IPS-15b (cell line): Measurements from ENCODE around the gene KRT17.

Experiments
- H3K27me3 ChIP-seq: one replicate; pipeline ENCODE4 v1.6.1; 2013; ENCODE audit warnings: low read length; ENCODE audit not compliant: control insufficient read depth, insufficient read depth
- H3K36me3 ChIP-seq: one replicate; pipeline ENCODE4 v1.6.1; 2013; ENCODE audit warnings: low read length; ENCODE audit not compliant: control insufficient read depth, insufficient read depth
- H3K4me1 ChIP-seq: one replicate; pipeline ENCODE4 v1.6.1; 2013; ENCODE audit warnings: mild to moderate bottlenecking, low read length; ENCODE audit not compliant: control insufficient read depth, insufficient read depth
- H3K4me3 ChIP-seq: one replicate; pipeline ENCODE4 v1.5.1; 2013; ENCODE audit warnings: low read depth, low read length
- H3K9ac ChIP-seq: one replicate; pipeline ENCODE4 v1.6.1; 2013; ENCODE audit warnings: low read depth, mild to moderate bottlenecking, low read length
- H3K9me3 ChIP-seq: one replicate; pipeline ENCODE4 v1.6.1; 2013; ENCODE audit warnings: mild to moderate bottlenecking, low read length; ENCODE audit not compliant: control insufficient read depth, insufficient read depth

The KRT17 gene

GRCh38 chr17:41624208-41625101 is at the start of gene KRT17:
TSS of gene KRT17 (minus strand) at chr17:41624575. CDS start at chr17:41624509, 66 bp downstream.
- Histone ChIP-seq H3K27me3 (no peaks in the 10 kb centered on the region), H3K4me3 (no peak within 1 kb of the TSS), H3K4me1 (no peaks in the 10 kb centered on the region), H3K36me3 (no peaks in the 10 kb centered on the region), H3K9me3 (no peaks in the 10 kb centered on the region), H3K9ac (no peak within 1 kb of the TSS)

GRCh38 chr17:41672153-41672552 is 47.8 kb upstream of the KRT17 start:
- no peaks in the 10 kb centered on the region for H3K27me3 ChIP-seq
- H3K9ac ChIP-seq: no peak overlapping the region
- H3K4me3 ChIP-seq: no peak overlapping the region
- H3K9me3 ChIP-seq: no peaks in the 10 kb centered on the region
- H3K4me1 ChIP-seq: peaks cover 13% of the 10 kb centered on the region
- H3K36me3 ChIP-seq: no peaks in the 10 kb centered on the region

- Histone ChIP-seq H3K27me3 (peaks cover 8% of the 10 kb centered on the region), H3K36me3 (no peaks in the 10 kb centered on the region), H3K4me1 (peaks cover 7% of the 10 kb centered on the region), H3K9me3 (no peaks in the 10 kb centered on the region), H3K9ac (no peak overlapping the region), H3K4me3 (peak overlapping the region; percentile 67)
These were observed 43.1 kb upstream of the KRT17 start for GRCh38 chr17:41667280-41668041.

GRCh38 chr17:41666708-41667279 is 42.4 kb upstream of the KRT17 start:
- Histone ChIP-seq H3K9me3 (no peaks in the 10 kb centered on the region), H3K9ac (no peak overlapping the region), H3K27me3 (peaks cover 8% of the 10 kb centered on the region), H3K36me3 (no peaks in the 10 kb centered on the region), H3K4me1 (peaks cover 7% of the 10 kb centered on the region), H3K4me3 (peak overlapping the region; percentile 67)

GRCh38 chr17:41666237-41666641 is 41.9 kb upstream of the KRT17 start:
- Histone ChIP-seq H3K4me3 (peak overlapping the region; percentile 67), H3K36me3 (no peaks in the 10 kb centered on the region), H3K9ac (no peak overlapping the region), H3K27me3 (peaks cover 8% of the 10 kb centered on the region), H3K9me3 (no peaks in the 10 kb centered on the region), H3K4me1 (peaks cover 7% of the 10 kb centered on the region)

- no peak overlapping the region for H3K9ac ChIP-seq
- H3K4me3 ChIP-seq: peak overlapping the region; percentile 67
- H3K27me3 ChIP-seq: peaks cover 8% of the 10 kb centered on the region
- no peaks in the 10 kb centered on the region for H3K9me3 ChIP-seq
- no peaks in the 10 kb centered on the region for H3K36me3 ChIP-seq
- H3K4me1 ChIP-seq: peaks cover 7% of the 10 kb centered on the region
These were observed 41.3 kb upstream of the KRT17 start for GRCh38 chr17:41665566-41666236.

GRCh38 chr17:41664587-41665565 is 40.5 kb upstream of the KRT17 start:
- H3K4me1 ChIP-seq: peaks cover 7% of the 10 kb centered on the region

GRCh38 chr17:41664172-41664457 is 39.7 kb upstream of the KRT17 start:
- Histone ChIP-seq H3K27me3 (peaks cover 8% of the 10 kb centered on the region), H3K9me3 (no peaks in the 10 kb centered on the region), H3K4me3 (no peak overlapping the region), H3K4me1 (peaks cover 7% of the 10 kb centered on the region), H3K36me3 (no peaks in the 10 kb centered on the region), H3K9ac (no peak overlapping the region)

More at GRCh38 chr17:41664587-41665565, 40.5 kb upstream of the KRT17 start:
- H3K9ac ChIP-seq: no peak overlapping the region
- H3K9me3 ChIP-seq: no peaks in the 10 kb centered on the region
- peaks cover 8% of the 10 kb centered on the region for H3K27me3 ChIP-seq
- no peaks in the 10 kb centered on the region for H3K36me3 ChIP-seq
- H3K4me3 ChIP-seq: peak overlapping the region; percentile 48

GRCh38 chr17:41663451-41664171 is 39.2 kb upstream of the KRT17 start:
- Histone ChIP-seq H3K9ac (no peak overlapping the region), H3K4me3 (no peak overlapping the region), H3K27me3 (peaks cover 8% of the 10 kb centered on the region), H3K36me3 (no peaks in the 10 kb centered on the region), H3K9me3 (no peaks in the 10 kb centered on the region), H3K4me1 (peaks cover 7% of the 10 kb centered on the region)

- H3K4me3 ChIP-seq: no peak overlapping the region
- no peaks in the 10 kb centered on the region for H3K36me3 ChIP-seq
- H3K9me3 ChIP-seq: no peaks in the 10 kb centered on the region
- H3K9ac ChIP-seq: no peak overlapping the region
- H3K4me1 ChIP-seq: peaks cover 2% of the 10 kb centered on the region
- H3K27me3 ChIP-seq: peaks cover 8% of the 10 kb centered on the region
These were observed 35.9 kb upstream of the KRT17 start for GRCh38 chr17:41660221-41660711.
